ENCODE measurements around the gene COL23A1. TPM values are rescaled to one million over a fixed set of nuclear protein-coding genes. Genes with fewer than 3 reads are reported as not detected.

COL23A1 gene
- total RNA-seq, 1 donor from 2014 or later, result 2.9 TPM

GRCh38 chr5:178557416-178557815 lies 32.8 kb downstream of the COL23A1 start:
- H3K36me3 Mint-ChIP-seq (ENCODE audit: unreplicated experiment), result no peaks in the 10 kb centered on the region
- no peak for DNase-seq
- TF ChIP-seq CTCF (IDR thresholded peaks at IDR 0.05; ENCODE audit: partially characterized antibody, unreplicated experiment), result no peak
- H3K27ac Mint-ChIP-seq (ENCODE audit: unreplicated experiment), result no peak overlapping the region
- no peak overlapping the region for H3K4me3 Mint-ChIP-seq (ENCODE audit: unreplicated experiment)
- H3K27me3 Mint-ChIP-seq (ENCODE audit: unreplicated experiment), result no peaks in the 10 kb centered on the region
- no peaks in the 10 kb centered on the region for H3K4me1 Mint-ChIP-seq (ENCODE audit: low read depth, unreplicated experiment)
- H3K9me3 Mint-ChIP-seq (ENCODE audit: unreplicated experiment), result no peaks in the 10 kb centered on the region

- DNase-seq, result no peak
Observed at GRCh38 chr5:178555771-178556211, 34.4 kb downstream of the COL23A1 start.

GRCh38 chr5:178555005-178555404 lies 35.2 kb downstream of the COL23A1 start:
- Mint-ChIP-seq H3K27ac (ENCODE audit: unreplicated experiment) (no peak overlapping the region), H3K27me3 (ENCODE audit: unreplicated experiment) (no peaks in the 10 kb centered on the region), H3K4me3 (ENCODE audit: unreplicated experiment) (no peak overlapping the region), H3K4me1 (ENCODE audit: low read depth, unreplicated experiment) (no peaks in the 10 kb centered on the region), H3K9me3 (ENCODE audit: unreplicated experiment) (no peaks in the 10 kb centered on the region), H3K36me3 (ENCODE audit: unreplicated experiment) (no peaks in the 10 kb centered on the region)
- no peak for DNase-seq
- no peak for TF ChIP-seq CTCF (IDR thresholded peaks at IDR 0.05; ENCODE audit: partially characterized antibody, unreplicated experiment)

More at GRCh38 chr5:178555771-178556211, 34.4 kb downstream of the COL23A1 start:
- no peak overlapping the region for H3K27ac Mint-ChIP-seq (ENCODE audit: unreplicated experiment)
- no peaks in the 10 kb centered on the region for H3K36me3 Mint-ChIP-seq (ENCODE audit: unreplicated experiment)
- no peak for TF ChIP-seq CTCF (IDR thresholded peaks at IDR 0.05; ENCODE audit: partially characterized antibody, unreplicated experiment)
- no peak overlapping the region for H3K4me3 Mint-ChIP-seq (ENCODE audit: unreplicated experiment)
- H3K9me3 Mint-ChIP-seq (ENCODE audit: unreplicated experiment), result no peaks in the 10 kb centered on the region
- H3K4me1 Mint-ChIP-seq (ENCODE audit: low read depth, unreplicated experiment), result no peaks in the 10 kb centered on the region
- no peaks in the 10 kb centered on the region for H3K27me3 Mint-ChIP-seq (ENCODE audit: unreplicated experiment)

- Mint-ChIP-seq H3K4me1 (ENCODE audit: low read depth, unreplicated experiment) (no peaks in the 10 kb centered on the region), H3K4me3 (ENCODE audit: unreplicated experiment) (no peak overlapping the region), H3K36me3 (ENCODE audit: unreplicated experiment) (no peaks in the 10 kb centered on the region), H3K27me3 (ENCODE audit: unreplicated experiment) (no peaks in the 10 kb centered on the region), H3K27ac (ENCODE audit: unreplicated experiment) (no peak overlapping the region), H3K9me3 (ENCODE audit: unreplicated experiment) (no peaks in the 10 kb centered on the region)
- TF ChIP-seq CTCF (IDR thresholded peaks at IDR 0.05; ENCODE audit: partially characterized antibody, unreplicated experiment), result no peak
- DNase-seq, result no peak
Observed at GRCh38 chr5:178554311-178554710, 35.9 kb downstream of the COL23A1 start.

GRCh38 chr5:178553517-178553916 lies 36.7 kb downstream of the COL23A1 start:
- H3K27ac Mint-ChIP-seq (ENCODE audit: unreplicated experiment), result no peak overlapping the region

More at GRCh38 chr5:178553517-178553916, 36.7 kb downstream of the COL23A1 start:
- H3K9me3 Mint-ChIP-seq (ENCODE audit: unreplicated experiment), result no peaks in the 10 kb centered on the region
- no peak for DNase-seq
- H3K27me3 Mint-ChIP-seq (ENCODE audit: unreplicated experiment), result no peaks in the 10 kb centered on the region
- no peak for TF ChIP-seq CTCF (IDR thresholded peaks at IDR 0.05; ENCODE audit: partially characterized antibody, unreplicated experiment)
- H3K4me1 Mint-ChIP-seq (ENCODE audit: low read depth, unreplicated experiment), result peaks cover under 1% of the 10 kb centered on the region
- H3K4me3 Mint-ChIP-seq (ENCODE audit: unreplicated experiment), result no peak overlapping the region
- H3K36me3 Mint-ChIP-seq (ENCODE audit: unreplicated experiment), result no peaks in the 10 kb centered on the region

Data from glutamatergic neuron (in vitro differentiated cells).